NCI-H2227 treated with DMSO at 0.1 percent for 48 hours (cell line): Measurements from ENCODE around the gene CNGB1.
"Not testable (repeated sequence)": the region's sequence is repeated elsewhere in the genome, so short reads cannot be mapped to it uniquely, and the experiment has no call there.

Experiments
- DNase-seq: peaks from one replicate; lab custom pipeline; 2025; lab: John Stamatoyannopoulos, UW

CNGB1 gene

GRCh38 chr16:57997176-57997527 lies 26.2 kb upstream of the CNGB1 start:
- DNase-seq = no peak

- no peak for DNase-seq
Observed at GRCh38 chr16:57996406-57997175, 25.7 kb upstream of the CNGB1 start.

- DNase-seq = no peak
Observed at GRCh38 chr16:57995721-57996405, 24.9 kb upstream of the CNGB1 start.

GRCh38 chr16:57994778-57995177 lies 23.9 kb upstream of the CNGB1 start:
- DNase-seq = peak; percentile 25

GRCh38 chr16:57994361-57994760 lies 23.4 kb upstream of the CNGB1 start:
- no peak for DNase-seq

GRCh38 chr16:57993897-57994296 lies 23.0 kb upstream of the CNGB1 start:
- DNase-seq = no peak

- no peak for DNase-seq
Observed at GRCh38 chr16:57993438-57993837, 22.5 kb upstream of the CNGB1 start.

GRCh38 chr16:57992084-57992483 lies 21.2 kb upstream of the CNGB1 start:
- DNase-seq = no peak

- DNase-seq = no peak
Observed at GRCh38 chr16:57991551-57992059, 20.7 kb upstream of the CNGB1 start.

- no peak for DNase-seq
Observed at GRCh38 chr16:57988929-57989328, 18.0 kb upstream of the CNGB1 start.

GRCh38 chr16:57987441-57988177 lies 16.7 kb upstream of the CNGB1 start:
- DNase-seq = no peak

GRCh38 chr16:57986196-57986595 lies 15.3 kb upstream of the CNGB1 start:
- no peak for DNase-seq

- DNase-seq = peak; percentile 65
Observed at GRCh38 chr16:57985204-57986181, 14.6 kb upstream of the CNGB1 start.

GRCh38 chr16:57984443-57985203 lies 13.7 kb upstream of the CNGB1 start:
- DNase-seq = peak; percentile 74

- DNase-seq = no peak
Observed at GRCh38 chr16:57982385-57982784, 11.5 kb upstream of the CNGB1 start.

GRCh38 chr16:57981636-57982035 lies 10.7 kb upstream of the CNGB1 start:
- DNase-seq = no peak

- DNase-seq = no peak
Observed at GRCh38 chr16:57979006-57979585, 8.2 kb upstream of the CNGB1 start.

- DNase-seq = not testable (repeated sequence)
Observed at GRCh38 chr16:57978070-57978465, 7.1 kb upstream of the CNGB1 start.

- DNase-seq = no peak
Observed at GRCh38 chr16:57977418-57978069, 6.6 kb upstream of the CNGB1 start.

GRCh38 chr16:57976331-57976796 lies 5.4 kb upstream of the CNGB1 start:
- DNase-seq = no peak
